Hematopoietic multipotent progenitor cell treated with erythropoietin and hydrocortisone succinate and interleukin-3 and kit ligand, for 15 days (in vitro differentiated cells): ENCODE data around the gene EDN3.

Experiments used
- DNase-seq: peaks from one replicate; pipeline ENCODE4 v3.0.0-alpha.2; 2015; ENCODE audit warnings: low spot score

The EDN3 gene

DNA sequence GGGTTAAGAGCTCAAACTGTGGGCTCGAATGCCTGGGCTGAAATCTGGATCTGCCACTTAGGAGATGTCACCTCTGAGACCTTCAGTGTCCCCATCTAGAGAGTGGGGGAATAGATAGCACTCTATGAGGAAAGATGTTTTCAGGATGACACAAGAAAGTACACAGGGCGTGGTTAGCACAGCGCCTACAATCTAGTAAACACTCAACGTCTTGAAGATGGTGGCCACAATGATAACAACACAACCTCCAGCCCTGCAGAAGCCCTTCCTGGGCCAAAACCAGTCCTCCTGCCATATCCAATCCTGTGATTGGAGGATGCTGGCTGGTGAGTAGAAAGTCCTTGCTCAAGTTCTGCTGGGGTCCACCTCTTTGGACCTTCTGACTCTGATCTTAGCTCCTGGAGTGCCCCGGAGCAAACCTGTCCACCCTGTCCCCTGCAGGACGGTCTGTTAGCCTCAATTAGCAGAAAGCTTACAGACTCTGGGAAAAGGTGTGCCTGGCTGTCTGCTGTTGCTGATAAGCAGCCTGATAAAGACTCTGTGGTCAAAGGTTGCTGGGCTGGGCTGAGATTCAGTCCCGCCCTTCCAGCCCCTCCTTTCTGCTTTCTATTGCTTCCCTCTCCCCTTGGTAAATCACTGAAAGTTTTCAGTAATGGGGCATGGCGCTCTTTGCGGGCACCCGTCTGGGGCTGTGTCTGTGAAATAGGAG lies 8.2 kb downstream of the EDN3 start:
- no peak for DNase-seq

DNA sequence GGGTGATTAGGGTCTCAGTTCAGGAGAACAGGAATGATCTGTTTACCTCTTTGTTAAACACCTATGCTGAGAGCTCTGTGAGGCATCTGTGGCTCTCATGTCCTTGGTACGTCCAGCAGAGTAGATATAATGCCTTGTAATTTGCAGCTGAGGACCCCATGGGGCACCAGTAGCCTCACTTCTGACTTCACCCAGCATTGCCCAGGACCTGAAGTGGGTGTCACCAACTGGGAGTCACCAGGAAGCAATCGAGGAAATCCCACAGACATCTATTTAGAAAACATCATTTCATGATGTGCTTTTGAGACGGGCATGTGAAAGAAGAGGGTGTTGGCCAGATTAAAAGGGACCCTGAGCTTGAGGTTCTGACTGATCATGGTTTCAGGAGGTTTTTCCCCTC lies 8.8 kb downstream of the EDN3 start:
- no peak for DNase-seq

DNA sequence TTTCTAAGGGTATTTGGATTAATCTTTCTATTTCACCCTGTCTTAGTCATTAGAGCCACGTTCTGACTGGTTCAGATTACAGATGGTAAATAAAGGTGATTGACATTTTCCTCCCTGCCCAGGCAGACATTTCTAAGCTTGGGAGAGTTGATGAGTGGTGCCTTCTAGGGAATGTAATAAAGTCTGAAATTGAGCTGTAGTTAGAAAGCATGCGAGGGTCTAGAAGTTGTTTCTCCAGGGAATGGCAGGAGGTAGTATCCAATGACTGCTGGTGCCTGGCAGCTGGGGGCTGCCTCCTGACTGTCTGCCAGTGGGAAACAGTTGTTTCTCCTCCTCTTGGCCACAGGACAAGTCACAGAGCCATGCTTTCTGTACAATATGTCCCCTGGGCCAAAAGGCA lies 14.6 kb downstream of the EDN3 start:
- no peak for DNase-seq

DNA sequence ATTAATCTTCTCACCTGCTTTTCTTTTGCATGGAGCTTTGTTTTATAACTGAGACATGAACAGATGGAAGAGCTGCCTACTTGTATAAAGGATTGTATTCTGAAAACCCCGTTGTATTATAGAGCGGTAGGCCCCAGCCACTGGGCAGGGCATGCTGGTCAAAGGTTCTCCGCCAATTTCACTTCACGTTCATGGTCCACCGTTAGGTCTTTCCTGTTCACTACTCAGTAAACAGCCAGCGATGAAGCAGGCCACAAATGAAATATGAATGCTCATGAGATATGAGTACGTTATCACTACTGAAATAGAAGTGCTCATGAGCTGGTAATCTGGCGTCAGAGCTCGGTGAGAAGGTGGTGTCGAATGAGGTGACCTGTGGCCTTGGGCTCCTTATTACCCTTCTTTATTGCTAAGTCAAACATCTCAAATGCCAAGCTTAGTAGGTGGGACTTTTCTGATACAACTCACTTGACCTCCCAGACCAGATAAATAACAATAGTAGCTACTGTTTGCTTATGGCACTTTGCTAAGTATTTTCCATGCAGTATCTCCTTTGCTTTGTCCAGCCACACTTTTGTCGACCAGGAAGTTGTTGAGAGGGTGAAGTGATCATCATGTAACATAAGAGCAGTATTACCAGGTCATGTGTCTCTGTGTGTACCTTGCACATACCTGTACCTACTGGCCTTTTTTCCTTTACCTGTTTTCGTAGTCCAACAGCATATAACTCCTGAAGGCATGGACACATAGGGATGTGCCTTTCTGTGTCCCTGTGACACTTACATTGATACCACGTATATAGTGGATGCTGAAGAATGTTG lies 16.7 kb downstream of the EDN3 start:
- no peak for DNase-seq

DNA sequence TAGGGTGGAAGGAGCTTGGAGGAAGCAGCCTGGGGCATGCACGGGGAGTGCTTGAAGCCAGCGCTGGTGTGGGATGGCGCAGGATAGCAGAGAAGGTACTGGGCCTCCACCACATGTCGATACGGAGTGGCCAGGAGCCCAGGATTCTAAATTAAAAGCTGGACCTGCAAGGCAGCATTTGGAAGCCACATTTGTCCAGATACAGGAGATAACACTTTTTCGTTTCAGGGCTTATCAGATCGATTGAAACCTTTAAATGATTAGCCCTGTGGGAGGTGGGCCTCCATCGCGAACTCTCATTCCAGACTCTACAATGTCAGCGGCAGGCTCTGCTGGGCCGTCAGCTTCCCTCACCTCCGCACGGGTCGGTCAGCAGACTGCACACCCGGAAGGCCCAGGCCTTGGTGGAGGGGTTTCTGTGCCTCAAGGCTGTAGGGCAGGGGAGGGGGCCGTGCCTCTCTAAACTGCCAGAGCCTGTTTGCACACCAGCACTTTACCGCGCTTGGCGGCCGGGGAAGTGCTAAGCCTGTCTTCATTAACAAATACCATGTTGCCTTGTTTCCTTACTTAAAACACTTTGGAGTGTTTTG lies 17.9 kb downstream of the EDN3 start:
- DNase-seq, result no peak

DNA sequence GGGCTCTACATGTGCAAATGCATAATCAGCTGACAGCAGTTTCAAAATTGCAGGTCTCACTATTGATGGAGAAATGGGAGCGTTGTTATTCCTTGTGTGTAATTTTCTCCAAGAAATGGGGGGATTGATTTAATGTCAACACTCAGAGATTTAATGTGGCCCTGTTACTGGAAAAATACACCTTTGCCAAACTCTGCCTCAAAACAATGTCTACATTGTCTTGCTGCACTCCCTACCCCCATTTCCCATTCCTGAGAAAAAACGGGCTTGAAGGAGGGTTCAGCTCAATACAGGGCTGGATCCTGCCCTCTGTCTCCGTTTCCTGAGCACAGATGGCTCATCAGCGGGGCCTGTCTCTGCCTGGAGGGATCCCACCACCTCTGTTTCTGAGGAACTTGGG lies 18.4 kb downstream of the EDN3 start:
- no peak for DNase-seq

DNA sequence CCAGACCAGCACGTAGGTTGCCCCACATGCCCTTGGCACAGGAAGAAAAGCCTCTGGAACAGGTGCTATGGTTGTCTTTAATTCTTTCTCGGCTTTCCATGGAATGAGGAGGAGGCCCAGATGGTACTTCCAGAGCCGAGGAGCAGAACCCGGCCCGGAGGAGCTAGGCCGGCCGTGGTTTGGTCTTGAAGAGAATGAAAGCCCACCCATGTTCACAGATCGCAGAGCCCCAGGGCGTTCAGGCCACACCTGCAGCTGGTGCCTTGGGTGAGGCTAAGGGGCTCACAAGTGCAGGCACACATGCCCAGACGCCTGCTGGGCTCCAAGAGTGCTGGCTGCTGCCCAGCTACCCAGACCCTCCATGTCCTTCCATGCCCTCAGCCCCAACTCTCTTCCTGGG lies 20.0 kb downstream of the EDN3 start:
- DNase-seq, result no peak

DNA sequence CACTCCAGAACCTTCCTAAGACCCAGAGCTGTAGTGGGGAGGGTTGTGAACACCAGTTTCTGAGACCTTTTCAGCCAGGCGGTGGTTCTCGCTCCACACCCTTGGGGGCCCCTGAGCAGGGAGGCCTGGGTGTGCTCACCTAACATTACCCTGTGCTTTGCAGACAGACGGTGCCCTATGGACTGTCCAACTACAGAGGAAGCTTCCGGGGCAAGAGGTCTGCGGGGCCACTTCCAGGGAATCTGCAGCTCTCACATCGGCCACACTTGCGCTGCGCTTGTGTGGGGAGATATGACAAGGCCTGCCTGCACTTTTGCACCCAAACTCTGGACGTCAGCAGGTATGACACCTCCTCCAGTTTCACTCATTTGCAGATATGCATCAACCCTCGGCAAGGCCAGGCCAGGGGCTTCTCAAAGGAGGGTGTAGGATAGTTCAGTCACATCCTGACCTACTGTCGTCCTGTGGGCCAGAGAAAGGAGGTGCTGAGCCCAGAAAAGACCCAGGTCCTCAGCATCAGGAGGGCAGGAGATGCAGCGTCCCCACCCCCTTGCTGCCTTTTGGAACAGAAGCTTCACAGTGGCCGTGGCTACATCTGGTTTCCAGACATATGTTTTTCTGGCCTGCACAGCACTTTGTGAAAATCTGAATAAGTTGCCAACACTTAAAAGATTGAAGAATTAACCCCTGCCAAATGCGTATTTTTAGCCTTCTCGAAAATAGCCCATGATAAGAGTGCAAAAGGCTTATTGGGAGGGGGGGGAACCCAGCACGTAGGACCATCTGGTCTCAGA lies 20.6 kb downstream of the EDN3 start:
- DNase-seq, result no peak

DNA sequence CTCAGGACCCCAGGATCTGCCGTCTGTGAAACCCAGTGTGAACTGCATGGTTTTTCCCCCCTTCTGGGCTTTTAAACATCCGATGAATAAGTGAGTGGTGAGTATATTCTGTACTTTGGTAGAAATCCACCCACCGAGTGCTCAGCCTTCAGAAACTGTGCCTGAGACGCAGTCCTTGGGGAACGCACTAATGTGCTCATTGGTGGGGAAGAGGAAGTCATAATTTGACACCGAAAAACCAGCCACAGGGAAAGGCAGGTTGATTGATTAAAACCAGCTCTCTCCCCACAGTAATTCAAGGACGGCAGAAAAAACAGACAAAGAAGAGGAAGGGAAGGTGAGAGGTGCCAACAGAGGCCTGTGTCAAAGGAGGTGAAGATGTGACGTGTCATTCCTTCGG lies 21.7 kb downstream of the EDN3 start:
- DNase-seq, result no peak

DNA sequence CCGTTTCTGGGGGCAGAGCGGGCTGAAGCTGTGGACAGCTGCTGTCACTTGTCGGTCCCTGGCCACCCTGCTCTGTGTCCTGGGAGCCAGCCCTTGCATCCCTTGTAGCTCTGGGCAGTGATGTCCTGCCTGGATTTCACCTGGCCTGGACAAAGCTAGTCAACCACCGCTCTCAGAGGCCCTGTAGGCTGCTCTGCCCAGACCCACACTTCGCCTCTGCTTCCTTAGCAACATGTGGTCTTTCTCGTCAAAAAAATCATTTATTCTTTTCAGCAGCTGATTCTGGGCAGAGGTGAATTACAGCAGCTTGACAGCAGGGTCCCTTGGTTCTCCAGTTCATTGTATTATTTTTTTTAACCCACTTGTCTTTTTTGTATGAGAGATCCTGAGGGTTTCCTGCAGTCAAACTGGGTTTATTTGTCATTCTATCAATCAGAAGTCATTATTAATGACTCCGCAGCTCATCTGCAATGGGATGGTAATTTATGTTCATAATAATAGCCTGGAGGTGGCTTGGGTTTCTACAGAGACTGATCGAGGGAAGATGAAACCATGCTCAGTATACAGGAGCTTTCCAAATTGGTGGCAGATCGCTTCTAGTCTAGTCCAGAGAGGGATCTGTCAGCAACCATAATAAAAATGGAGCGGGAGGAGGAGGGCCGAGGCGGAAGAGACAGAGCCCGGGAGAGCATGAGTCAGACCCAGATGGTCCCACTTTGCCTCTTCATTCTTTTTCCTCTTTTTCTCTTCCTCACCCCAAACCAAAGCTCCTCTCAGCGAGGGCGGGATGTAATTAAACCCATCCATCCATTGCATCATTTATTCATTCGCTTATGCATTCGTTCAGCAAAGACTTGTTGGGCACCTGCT lies 22.4 kb downstream of the EDN3 start:
- no peak for DNase-seq

DNA sequence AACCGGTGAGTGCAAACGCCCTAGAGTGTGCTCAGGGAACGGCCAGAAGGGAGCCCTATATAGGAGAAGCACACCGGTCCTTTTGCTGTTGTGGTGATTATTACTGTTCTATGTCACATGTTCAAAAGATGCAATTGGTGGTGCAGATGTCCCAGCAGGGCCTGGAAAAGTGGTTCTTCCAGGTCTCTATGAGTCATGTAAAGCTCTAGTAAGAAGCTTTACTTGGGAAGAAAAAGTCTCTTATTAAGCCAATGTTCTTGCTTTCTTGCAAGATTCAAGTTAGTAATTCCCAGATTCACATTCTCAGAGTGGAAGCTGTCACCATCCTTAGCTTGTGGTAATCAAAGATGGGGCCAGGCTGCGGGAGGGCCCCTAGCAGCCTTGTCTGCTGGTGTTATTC lies 23.3 kb downstream of the EDN3 start:
- DNase-seq, result no peak

DNA sequence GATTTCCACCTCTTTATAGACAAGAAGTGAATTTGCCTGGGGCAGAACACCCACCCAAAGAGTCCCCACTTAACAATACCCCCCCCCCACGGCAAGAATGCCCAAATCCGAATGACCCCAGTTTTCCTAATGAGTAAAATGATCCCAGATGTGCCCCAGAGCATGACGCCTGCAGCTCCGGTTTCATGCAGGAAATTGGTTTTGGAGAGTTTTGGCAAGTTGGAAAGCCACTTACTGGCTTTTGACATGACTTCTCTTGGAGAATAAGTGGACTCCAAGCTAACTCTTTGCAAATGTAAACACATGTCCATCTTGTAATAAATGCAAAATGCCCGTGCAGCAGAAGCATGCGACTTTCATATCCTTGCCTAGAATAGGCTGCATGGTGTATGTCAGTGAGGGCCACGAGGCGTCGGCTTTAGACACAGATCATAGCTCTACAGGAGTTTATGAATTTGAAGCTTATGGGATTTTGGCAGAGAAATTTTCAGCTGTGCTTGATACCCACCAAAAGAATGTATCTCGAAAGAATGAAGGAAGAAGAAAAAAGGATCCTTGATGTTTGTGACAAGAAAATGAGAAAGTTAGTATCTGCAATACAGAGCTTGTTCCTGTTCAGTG lies 24.2 kb downstream of the EDN3 start:
- no peak for DNase-seq

DNA sequence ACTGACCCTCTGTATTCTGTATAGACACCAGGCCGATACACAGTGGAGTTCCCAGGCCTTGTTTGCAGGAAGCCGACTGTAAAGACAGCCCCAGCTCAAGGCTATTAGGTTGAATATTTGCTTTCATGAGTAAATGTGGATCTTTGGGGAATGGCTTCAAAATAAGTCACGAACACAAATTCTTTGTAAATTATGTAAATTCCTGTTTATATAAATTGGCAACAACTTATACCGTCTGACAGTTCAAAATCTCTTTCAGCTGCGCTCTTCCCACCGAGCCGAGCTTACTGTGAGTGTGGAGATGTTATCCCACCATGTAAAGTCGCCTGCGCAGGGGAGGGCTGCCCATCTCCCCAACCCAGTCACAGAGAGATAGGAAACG lies 24.7 kb downstream of the EDN3 start:
- DNase-seq, result no peak

DNA sequence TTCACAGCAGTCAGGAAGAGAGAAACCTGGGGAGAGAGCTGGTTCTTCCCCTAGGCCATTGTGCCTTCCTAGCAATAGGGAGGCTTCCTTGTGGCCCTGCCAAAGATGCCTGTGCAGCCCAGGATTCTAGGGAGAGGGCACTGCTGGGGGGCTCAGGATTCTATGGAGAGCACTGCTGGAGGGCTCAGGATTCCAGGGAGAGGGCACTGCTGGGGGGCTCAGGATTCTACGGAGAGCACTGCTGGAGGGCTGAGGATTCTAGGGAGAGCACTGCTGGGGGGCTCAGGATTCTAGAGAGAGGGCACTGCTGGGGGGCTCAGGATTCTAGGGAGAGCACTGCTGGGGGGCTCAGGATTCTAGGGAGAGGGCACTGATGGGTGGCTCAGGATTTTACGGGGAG lies 25.8 kb downstream of the EDN3 start:
- no peak for DNase-seq

DNA sequence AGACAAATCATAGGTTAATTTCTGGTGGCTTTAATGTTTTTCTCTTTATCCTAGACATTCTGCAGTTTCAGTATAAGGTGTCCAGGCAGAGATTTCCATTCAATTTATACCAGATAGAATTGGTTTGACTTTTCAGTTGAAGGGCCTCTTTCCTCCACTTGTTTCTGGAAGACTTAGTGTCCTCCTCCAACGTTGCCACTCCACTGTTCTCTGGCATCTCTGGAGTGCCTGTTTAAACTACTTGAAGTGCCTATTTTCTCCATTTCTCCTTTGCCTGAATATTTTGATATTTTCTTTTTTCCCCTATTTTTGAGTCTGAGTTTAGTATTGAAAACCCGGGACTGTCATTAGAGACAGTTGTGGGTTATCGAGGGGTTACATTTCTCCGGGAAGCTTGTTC lies 27.7 kb downstream of the EDN3 start:
- no peak for DNase-seq

DNA sequence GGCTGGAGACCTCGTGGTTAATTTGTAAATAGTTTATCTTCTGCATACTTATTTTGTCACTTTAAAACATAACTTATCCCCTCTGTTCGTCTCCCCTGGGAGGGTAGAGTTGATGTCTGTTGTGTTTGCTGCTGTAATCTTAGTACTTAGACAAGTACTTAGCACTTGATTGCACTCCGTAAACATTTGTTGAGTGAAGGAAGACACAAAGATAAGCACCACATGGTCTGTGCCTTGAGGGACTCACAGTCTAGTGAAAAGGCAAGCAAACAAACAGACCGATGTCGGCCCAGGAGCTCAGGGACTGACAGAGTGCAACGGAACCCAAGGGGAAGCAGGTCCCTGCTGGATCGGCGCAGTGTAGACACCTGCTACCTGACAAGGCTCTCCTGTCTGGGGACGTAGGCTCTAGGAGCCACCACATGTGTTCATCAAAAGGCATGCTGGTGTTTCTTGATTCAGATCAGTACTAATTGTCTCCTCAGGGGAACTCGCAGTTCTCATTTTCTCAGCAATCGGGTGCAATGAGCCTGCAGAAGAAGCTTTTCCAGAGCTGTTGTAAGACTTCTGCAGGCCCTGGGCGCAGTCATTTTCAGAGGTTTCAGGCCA lies 31.4 kb downstream of the EDN3 start:
- no peak for DNase-seq

DNA sequence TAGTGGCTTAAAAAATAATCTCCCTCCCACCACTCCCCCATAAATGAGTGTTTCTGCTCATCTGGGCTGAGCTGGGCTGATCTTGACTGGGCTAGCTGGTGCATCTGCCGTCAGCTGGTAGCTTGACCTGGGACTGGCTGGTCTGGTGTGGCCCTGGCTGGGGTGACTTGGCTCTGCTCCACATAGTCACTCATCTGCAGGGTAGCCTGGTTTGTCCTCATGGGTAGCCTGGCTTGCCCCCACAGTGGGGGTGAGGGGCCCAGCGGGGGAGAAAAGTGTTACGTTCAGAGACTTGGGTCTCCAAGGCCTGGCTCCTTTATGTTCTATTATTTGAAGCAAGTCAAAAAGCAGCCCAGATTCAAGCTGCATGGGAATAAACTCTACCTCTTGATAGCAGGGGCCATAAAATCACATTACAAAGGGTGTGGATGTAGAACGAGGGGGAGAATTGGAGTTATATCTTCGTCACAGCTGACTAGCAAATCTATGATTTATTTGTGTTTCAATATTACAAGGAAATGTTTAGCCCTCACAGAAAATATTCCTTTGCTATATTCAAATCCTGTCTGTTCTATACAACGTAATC lies 32.9 kb downstream of the EDN3 start:
- DNase-seq, result no peak

DNA sequence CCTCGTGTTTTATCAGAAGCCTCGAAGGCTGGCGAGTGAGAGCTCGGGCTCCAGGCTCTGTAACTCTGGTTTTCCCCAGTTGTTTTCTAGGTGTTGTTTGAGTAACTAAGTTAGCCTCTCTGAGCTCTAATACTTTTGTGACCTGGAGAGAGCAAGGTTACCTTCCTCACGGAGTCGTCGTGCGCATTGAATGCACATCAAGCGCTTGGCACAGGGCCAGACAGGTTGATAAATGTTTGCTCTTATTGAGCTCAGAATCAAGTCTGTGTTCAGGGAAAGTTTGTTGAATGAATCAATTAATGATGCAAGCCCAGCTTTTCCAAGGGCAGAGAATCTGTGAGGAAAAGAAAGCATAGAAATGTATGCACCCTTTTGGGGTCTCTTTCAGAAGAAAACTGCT lies 33.5 kb downstream of the EDN3 start:
- DNase-seq, result no peak

DNA sequence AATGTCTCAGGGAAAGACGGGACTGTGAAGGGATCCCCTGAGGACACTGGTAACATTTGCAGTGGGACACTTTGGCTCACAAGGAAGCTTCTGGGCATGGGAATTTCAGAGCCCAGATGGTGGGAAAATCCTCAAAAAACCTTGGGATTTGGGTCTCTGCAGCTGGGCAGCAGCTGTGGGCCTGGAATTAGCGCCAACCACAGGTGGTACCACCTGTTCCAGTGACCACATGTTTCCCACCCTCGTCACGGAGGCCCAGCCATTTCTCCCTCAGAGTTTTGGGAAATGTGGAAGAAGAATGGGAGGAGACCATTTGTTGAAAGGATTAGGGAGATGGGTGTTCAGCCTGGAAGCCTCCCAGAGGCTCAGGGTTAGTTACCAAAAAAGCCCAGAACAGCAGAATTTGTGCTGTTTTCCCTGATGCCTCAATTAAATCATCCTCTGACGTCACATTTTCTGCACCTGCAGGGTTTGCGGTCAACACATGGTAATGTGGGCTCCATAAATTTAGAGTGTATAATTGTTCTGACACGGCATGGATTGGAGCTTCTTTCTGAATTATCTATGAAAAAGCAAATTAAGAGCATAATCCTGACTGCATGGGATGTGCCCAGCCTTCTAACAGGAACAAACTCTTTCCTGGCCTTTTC lies 34.4 kb downstream of the EDN3 start:
- DNase-seq, result no peak

DNA sequence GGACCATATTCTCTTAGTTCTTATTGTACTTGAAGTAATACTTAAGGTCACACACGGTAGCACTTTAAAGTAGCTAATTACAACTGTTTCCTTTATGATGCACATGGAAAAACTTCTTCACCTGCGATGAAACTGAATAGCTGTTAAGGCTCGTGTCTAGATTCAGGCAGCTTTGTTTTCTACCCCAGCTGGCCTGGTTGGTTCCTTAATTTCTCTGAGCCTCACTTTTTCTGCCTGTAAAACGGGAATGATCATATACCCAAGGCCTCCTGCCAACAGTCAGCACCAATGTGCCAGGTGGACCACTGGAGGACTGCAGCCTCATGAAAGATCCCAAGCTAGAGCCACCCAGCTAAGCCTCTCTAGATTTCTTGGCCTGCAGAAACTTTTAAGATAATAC lies 35.0 kb downstream of the EDN3 start:
- no peak for DNase-seq
